Peyer's patch (tissue), 4 donors: ENCODE data around the gene PSMB5. TPM values are rescaled to one million over a fixed set of nuclear protein-coding genes. Genes with fewer than 3 reads are reported as not detected.
A peak's percentile ranks its signal among the peaks of the same experiment; 100 is the strongest.

Source experiments
- DNase-seq, 3 donors: peaks; one replicate each; pipeline ENCODE4 v3.0.0-alpha.2; 2017 to 2019
- H3K27ac ChIP-seq, 4 donors: fragments of 200-600 bp; sonication (generic); one replicate each; pipeline ENCODE4 v1.5.1; 2016 to 2019
- H3K27me3 ChIP-seq, 2 donors: fragments of 200-600 bp; sonication (generic); one replicate each; pipeline ENCODE4 v1.5.1; 2019
- H3K36me3 ChIP-seq, 3 donors: fragments of 200-600 bp; sonication (generic); one replicate each; pipeline ENCODE4 v1.5.1; 2016 to 2019
- H3K4me1 ChIP-seq, 4 donors: fragments of 200-600 bp; sonication (generic); one replicate each; pipeline ENCODE4 v1.5.1; 2016 to 2019
- H3K4me3 ChIP-seq, 4 donors: fragments of 200-600 bp; sonication (generic); 1 replicate in 3 of 4; 2 replicates in 1 of 4; pipeline ENCODE4 v1.5.1; 2016 to 2019; ENCODE audit warnings: mild to moderate bottlenecking in 1 of 4
- H3K9me3 ChIP-seq, 4 donors: fragments of 200-600 bp; sonication (generic); one replicate each; pipeline ENCODE4 v1.5.1; 2016 to 2019; ENCODE audit warnings: mild to moderate bottlenecking in 1 of 4
- CTCF ChIP-seq, 6 experiments: fragments of 450-650 bp in 4 of 6; fragments of 200-600 bp in 2 of 6; sonication (generic) in 1 of 6; IDR thresholded peaks; one replicate each; pipeline ENCODE4 v1.5.1; 2017 to 2019; ENCODE audit warnings: antibody characterized with exemption in 6 of 6, mild to moderate bottlenecking in 3 of 6, moderate library complexity in 1 of 6
- POLR2A ChIP-seq, 2 donors: fragments of 450-650 bp; IDR thresholded peaks; one replicate each; pipeline ENCODE4 v1.5.1; 2017; ENCODE audit warnings: antibody characterized with exemption in 2 of 2, mild to moderate bottlenecking in 2 of 2, moderate library complexity in 2 of 2
- total RNA-seq, 4 donors: library from RNA; depleted of rRNA; stranded (reverse); fragments of >200 nt; gene quantifications; one replicate each; pipeline ENCODE4 v1.1.0, GENCODE V29; 2016

PSMB5 gene
- total RNA-seq, 4 donors from 2014 or later, result 49.6 to 116 (median 68.8) TPM

GRCh38 chr14:23043754-23044153, 9.1 kb upstream of the PSMB5 start:
- H3K9me3 ChIP-seq, result no peaks in the 10 kb centered on the region
- no peaks in the 10 kb centered on the region for H3K36me3 ChIP-seq
- no peaks in the 10 kb centered on the region for H3K27me3 ChIP-seq
- no peak overlapping the region for H3K4me3 ChIP-seq
- peaks cover 0 to 7% (median 0%) of the 10 kb centered on the region in 4 donors for H3K4me1 ChIP-seq
- H3K27ac ChIP-seq, result no peak overlapping the region
- TF ChIP-seq CTCF (IDR thresholded peaks at IDR 0.05), result no peak
- no peak for TF ChIP-seq POLR2A (IDR thresholded peaks at IDR 0.05)
- peak in 1 of 3 donors; percentile 16 for DNase-seq

- H3K9me3 ChIP-seq, result no peaks in the 10 kb centered on the region
- no peak overlapping the region for H3K27ac ChIP-seq
- DNase-seq, result peak in 1 of 3 donors; percentile 16
- H3K36me3 ChIP-seq, result no peaks in the 10 kb centered on the region
- H3K4me1 ChIP-seq, result peaks cover 0 to 7% (median 0%) of the 10 kb centered on the region in 4 donors
- TF ChIP-seq POLR2A (IDR thresholded peaks at IDR 0.05) (no peak), CTCF (IDR thresholded peaks at IDR 0.05) (no peak)
- no peaks in the 10 kb centered on the region for H3K27me3 ChIP-seq
- H3K4me3 ChIP-seq, result no peak overlapping the region
These were observed 8.4 kb upstream of the PSMB5 start for GRCh38 chr14:23043145-23043544.

GRCh38 chr14:23042162-23042965, 7.7 kb upstream of the PSMB5 start, which contains the start of gene PSMB11:
PSMB11 (plus strand) TSS chr14:23042212; CDS start chr14:23042226, 14 bp downstream.
- Histone ChIP-seq H3K4me3 (no peak within 1 kb of the TSS), H3K9me3 (no peaks in the 10 kb centered on the region), H3K36me3 (no peaks in the 10 kb centered on the region), H3K4me1 (peaks cover 0 to 7% (median 0%) of the 10 kb centered on the region in 4 donors), H3K27ac (no peak within 1 kb of the TSS), H3K27me3 (no peaks in the 10 kb centered on the region)
- TF ChIP-seq POLR2A (IDR thresholded peaks at IDR 0.05) (no peak), CTCF (IDR thresholded peaks at IDR 0.05) (no peak)
- no peak for DNase-seq

GRCh38 chr14:23041729-23042128, 7.0 kb upstream of the PSMB5 start:
- TF ChIP-seq POLR2A (IDR thresholded peaks at IDR 0.05) (no peak), CTCF (IDR thresholded peaks at IDR 0.05) (no peak)
- no peak for DNase-seq
- no peaks in the 10 kb centered on the region for H3K36me3 ChIP-seq
- no peaks in the 10 kb centered on the region for H3K27me3 ChIP-seq
- H3K9me3 ChIP-seq, result no peaks in the 10 kb centered on the region
- no peak overlapping the region for H3K4me3 ChIP-seq
- peaks cover 0 to 7% (median 0%) of the 10 kb centered on the region in 4 donors for H3K4me1 ChIP-seq
- no peak overlapping the region for H3K27ac ChIP-seq

GRCh38 chr14:23040100-23040499, 5.4 kb upstream of the PSMB5 start:
- H3K36me3 ChIP-seq, result no peaks in the 10 kb centered on the region
- H3K4me3 ChIP-seq, result no peak overlapping the region
- H3K9me3 ChIP-seq, result no peaks in the 10 kb centered on the region
- TF ChIP-seq CTCF (IDR thresholded peaks at IDR 0.05), result no peak
- TF ChIP-seq POLR2A (IDR thresholded peaks at IDR 0.05), result no peak
- no peaks in the 10 kb centered on the region for H3K27me3 ChIP-seq
- DNase-seq, result no peak
- peaks cover 0 to 4% (median 2%) of the 10 kb centered on the region in 4 donors for H3K4me1 ChIP-seq
- H3K27ac ChIP-seq, result no peak overlapping the region
